Measurements from ENCODE around the gene RAB44.

GRCh38 chr6:36752886-36753506, 55.4 kb downstream of the RAB44 start:
- TF ChIP-seq, protein P1, sequence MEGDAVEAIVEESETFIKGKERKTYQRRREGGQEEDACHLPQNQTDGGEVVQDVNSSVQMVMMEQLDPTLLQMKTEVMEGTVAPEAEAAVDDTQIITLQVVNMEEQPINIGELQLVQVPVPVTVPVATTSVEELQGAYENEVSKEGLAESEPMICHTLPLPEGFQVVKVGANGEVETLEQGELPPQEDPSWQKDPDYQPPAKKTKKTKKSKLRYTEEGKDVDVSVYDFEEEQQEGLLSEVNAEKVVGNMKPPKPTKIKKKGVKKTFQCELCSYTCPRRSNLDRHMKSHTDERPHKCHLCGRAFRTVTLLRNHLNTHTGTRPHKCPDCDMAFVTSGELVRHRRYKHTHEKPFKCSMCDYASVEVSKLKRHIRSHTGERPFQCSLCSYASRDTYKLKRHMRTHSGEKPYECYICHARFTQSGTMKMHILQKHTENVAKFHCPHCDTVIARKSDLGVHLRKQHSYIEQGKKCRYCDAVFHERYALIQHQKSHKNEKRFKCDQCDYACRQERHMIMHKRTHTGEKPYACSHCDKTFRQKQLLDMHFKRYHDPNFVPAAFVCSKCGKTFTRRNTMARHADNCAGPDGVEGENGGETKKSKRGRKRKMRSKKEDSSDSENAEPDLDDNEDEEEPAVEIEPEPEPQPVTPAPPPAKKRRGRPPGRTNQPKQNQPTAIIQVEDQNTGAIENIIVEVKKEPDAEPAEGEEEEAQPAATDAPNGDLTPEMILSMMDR (IDR thresholded peaks at IDR 0.05; ENCODE audit: insufficient read depth, low read depth, low read length), result no peak
- TF ChIP-seq EZH2 (IDR thresholded peaks at IDR 0.05; ENCODE audit: insufficient read depth, low read length), result no peak

All from astrocyte (in vitro differentiated cells and primary cell).